ENCODE results near the gene LSAMP.

The LSAMP gene

DNA sequence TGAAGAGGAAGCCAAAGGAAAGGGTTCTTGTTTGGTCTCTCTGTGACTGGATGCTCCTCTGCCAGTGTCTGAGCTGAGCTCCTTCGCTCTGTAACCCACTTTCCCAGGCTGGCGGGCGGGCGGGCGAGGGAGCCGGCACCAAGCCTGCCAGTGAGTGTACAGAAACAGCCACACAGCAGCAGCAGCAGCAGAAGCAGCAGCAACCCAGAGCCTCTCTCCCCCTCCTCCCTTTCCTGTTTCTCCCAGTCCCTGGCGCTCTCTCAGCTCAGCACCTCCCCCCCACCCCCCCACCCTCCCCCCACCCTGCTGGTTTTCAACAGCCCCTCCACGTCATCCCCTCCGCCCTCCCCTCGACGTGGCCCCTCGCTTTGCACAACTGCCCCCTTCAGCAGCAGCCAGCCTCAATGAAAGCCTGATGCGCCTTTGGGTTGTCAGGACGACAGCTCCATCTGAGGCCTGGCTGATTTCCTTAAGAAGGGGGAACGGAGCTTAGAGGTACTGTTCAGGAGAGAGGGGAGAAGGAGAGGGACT, at the start of gene LSAMP:
LSAMP (minus strand) TSS at position 177 of the 531 bp plus-strand sequence.
- no peak for DNase-seq

DNA sequence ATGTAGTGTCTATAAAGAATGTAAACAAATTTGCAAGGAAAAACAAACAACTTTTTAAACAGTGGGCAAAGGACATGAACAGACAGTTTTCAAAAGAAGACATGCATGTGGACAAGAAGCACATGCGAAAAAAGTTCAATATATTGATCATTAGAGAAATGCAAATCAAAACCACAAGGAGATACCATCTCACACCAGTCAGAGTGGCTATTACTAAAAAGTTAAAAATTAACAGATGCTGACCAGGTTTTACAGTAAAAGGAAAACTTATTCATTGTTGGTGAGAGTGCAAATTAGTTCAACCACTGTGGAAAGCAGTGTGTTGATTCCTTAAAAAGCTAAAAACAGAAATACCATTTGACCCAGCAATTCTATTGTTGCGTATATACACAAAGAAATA, 47.1 kb upstream of the LSAMP start:
- no peak for DNase-seq

DNA sequence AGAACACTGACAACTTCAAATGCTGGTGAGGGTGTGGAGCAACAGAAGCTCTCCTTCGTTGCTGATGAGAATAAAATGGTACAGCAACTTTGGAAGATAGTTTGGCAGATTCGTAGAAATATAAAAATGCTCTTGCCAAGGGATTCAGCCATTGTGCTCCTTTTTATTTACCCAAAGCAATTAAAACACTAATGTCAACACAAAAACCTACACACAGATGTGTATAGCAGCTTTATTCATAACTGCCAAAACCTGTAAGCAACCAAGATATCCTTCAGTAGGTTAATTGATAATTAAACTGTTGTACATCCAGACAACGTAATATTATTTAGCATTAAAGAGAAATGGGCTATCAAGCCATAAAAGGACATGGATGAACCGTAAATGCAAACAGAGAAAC, 37.8 kb upstream of the LSAMP start:
- no peak for DNase-seq

DNA sequence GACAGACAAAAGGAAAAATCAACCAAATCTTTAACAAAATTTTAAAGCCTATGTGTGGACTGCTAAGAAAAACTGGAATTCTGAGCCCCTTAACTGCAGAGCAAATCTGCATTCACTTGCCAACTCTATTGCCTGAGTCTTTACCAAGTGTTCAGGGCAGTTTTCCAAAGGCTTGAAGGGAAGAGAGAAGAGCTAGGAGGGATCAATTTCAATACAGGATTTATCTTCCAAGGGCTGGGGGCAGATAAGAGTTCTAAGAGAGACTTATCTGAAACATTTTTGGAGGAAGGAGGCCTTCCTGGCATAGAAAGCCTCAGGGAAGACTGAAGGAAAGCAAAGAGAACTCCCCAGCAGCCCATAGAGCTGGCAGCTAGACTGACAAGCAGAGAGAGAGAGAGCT, 31.4 kb upstream of the LSAMP start:
- DNase-seq: no peak

DNA sequence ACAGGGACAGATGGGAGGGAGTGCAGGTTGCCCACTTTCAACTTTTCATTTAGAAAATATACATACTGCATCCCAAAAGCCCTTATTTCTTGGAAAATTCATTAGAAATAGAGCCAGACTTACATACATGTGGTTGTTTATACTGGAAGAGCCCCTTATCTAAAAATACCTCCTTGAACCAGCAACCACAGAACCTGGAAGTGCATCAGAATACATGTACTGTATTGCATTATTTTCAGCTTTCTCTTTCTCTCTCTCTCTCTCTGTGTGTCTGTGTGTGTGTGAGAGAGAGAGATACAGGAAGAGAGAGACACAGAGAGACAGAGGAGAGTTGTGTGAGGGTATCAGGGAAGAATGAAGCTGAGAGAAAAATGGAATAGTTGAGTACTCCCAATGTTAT, 29.5 kb upstream of the LSAMP start:
- no peak for DNase-seq

DNA sequence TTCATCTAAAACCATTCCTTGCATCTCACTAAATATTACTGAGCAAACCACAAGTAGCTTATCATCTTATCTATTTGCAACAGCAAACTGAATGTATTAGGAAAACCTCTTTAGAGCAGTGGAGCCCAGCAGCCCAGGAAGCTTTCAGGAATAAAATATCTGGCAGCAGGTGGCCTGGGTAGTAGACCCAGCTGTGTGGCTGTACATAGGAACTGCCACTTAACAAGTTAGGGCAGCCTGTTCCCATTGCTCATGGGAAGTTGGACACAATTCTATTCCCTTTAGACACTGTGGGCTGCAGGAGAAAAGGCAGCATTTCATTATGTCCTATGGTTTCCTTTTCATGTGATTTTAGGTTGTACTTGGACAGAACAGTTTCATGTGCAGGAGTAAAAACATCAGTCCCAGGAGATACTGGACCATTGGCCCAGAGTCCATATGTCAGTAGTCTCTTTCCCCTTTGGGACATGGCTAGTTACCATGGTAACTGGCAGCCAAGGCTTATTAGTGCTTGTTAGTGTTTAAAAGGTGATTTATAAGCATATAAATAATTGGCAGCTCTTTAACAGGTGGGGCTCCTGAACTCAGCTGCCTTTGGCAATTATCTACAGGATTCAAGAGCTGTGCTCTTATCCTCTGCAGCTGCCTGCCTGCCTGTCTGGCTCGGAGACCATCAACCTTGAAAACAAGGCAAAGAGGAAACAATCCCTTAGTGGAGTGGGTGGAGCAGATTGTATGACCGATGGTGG, 28.9 kb upstream of the LSAMP start:
- DNase-seq: no peak

DNA sequence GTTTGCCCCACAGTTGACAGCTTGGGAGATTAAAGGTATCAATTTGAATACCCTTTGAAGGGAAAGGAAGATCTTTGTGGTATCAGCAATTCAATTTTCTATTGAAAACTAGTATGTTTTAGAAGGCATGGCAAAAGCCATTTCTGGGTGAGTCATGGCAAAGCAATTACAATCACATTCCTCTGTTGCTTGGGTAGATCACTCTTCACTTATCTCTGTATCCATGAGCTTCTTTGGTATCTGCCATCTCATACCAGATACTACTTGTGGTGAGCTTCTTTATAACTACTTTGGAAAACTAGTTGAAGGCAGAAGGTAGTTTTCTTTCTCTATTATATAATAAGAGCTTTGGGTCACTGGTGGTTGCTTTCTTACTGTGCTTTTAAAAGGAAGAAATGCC, 28.3 kb upstream of the LSAMP start:
- DNase-seq: no peak

DNA sequence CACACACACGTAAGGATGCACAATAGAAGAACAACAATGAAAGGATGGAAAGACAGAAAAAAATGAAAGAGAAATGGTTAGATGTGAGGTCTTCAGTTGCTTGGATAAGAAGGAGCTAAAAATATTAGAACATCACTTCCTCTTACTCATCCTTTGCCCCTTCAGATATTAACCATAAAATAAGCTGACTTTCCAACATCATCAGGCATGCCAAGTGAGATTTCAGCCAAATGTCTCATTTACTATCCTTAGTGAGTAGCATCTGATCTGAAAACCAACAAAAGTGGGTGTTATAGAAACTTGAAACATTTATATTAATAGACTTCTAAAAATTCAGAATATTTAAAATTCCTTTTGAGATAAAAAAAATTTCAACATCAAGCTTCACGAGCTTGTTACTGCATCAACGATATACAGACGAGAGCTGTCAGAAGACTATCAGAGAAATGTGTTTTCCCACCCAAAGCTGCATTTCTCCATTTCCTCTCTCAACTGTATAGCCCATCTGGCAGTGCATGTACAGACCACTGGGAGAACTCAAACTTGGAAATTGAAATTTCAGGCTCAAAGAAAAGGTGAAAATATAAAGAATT, 25.4 kb upstream of the LSAMP start:
- no peak for DNase-seq

DNA sequence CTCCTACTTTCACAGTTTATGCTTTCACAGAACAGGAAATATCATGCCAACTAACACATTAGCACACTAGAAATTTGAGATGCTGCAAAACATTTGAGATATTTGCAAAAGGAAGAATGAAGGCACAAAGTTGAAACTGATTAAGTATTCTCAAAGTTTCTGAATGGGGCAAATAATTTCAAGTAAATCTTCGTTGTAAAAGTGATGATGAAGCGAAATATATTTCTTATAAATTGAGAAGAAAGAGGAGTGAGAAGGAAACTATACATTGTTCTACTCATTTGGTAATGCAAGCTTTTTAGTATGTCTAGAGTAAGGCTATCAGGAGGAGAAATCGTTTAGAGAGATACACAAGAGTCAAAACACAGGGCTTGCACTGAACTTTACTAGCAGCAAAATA, 24.3 kb upstream of the LSAMP start:
- DNase-seq: no peak

DNA sequence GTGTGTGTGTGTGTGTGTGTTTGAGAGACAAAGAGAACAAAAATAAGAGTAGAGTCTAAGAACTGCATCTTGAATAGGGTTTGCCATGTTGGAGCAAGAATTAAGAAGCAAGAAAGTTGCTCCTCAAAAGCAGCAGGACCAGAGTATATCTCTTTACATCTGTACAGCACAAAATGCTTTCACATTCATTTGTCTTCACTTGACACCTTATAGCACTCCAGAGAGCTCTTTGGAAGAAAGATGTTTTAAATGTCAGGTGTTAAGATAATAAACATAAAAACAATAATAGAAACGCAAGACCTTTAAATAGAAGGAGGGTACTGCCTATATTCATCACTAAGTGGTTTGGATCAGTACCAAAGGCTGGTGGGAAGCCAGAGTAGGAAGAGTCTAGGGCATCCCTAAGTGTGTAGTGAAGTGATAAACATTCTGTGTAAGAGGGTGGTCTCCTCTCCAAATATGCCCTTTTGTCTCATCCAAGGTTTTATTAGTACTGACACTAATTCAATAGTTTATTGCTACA, 19.1 kb upstream of the LSAMP start:
- DNase-seq: no peak

DNA sequence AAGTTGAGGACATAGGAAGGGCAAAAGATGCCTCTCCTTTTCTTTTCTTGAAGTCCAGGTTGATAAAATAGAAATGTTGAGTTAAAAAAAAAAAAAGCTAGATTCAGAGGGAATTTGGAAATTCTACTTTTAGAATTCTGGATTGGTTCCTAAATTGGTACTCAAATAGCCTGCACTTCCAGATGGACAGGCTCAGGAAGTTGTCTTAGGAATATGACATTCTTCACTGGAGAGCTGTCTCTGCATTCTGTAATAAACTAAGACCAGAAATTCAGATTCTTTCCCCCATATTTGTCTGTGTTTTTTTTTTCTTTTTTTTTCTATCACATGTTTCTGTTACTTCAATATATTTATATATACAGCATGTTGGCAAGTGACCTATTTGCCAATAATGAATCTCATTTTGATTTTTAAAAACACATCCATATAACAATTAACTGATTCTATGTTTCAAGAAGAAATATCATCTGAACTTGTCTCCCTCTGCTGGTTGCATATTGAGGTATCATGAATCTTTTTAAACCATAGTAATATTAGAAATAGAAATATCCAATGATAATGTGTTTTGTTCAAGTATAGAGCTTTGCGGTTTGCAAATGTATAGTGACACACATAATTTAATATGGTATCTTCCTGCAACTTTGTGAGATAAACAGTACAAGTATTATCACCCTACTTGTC, 8.5 kb upstream of the LSAMP start:
- DNase-seq: no peak

DNA sequence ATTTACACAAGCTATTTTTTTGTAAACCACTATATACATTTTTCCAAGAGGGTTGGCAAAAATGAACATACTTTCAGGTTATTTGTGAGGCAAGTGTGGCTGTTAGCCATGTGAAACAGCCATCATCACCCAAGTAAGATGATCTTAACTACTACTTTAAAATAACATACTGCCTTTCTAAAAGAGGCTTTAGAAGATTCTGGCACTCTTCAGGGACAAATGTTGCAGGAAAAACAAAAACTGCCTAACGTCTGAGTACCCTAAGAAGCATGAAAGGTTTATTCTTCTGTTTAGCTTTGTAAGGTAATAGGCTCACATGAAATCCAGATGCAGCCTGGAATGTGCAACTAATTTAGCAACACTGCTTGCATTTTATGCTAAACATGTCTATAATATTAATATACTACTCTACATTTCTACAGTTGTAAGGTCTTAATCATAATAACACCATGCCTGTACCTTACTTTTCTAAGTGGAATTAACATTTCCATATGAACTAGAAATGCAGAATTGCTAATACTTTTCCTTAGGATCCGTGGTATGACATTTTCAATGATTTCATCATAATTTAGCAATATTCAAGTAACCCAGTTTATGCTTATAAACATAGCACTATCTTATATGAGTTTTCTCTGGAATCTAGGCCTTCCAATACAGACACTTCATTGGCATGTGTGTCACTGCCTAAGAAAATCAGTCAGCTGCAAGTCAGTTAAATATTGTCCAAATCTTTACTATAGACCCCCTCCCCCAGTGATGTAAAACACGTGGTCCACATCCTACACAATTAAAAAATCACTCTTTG, 4.5 kb upstream of the LSAMP start:
- no peak for DNase-seq

DNA sequence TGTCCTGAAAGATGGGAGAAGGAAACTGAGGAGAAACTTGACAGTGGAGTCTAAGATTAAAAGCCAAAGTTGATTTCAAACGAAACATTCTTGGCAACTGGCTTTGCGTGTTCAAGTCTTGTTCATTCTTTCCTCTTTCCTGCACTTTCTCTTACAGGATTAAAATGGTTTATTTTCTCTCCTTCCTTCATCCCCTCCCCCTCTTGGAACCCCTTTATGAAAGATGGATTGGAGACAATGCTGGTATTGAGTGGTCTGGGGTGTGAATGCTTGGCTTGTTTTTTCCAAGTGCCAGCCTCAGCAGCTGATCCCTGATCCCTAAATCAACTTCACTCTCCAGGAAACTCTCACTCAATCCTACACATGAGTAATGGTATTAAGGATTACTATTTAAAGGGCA, 703 bp upstream of the LSAMP start:
- no peak for DNase-seq

DNA sequence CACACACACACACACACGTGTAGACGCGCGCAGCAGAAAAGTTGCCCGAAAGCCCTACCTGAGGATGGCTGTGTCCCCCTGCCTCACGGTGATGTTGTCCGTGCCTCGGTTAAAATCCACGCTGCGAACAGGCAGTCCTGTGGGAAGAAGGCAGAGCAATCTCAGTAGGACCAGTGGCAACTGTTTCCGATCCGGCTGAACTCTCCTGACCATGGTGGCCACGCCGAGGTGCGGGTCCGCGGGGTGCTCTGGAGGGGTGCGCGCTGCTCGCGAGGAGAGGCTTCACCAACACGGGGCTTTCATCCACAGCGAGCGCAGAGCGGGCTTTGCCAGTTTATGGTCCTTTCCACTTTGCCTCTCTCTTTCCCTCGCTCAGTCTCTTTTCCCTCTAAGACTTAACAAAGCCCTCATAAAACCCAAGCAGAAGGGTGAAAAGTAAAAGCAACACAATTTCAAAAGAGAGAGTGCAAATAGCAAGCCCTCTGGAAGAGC, 422 bp downstream of the LSAMP start:
- no peak for DNase-seq

DNA sequence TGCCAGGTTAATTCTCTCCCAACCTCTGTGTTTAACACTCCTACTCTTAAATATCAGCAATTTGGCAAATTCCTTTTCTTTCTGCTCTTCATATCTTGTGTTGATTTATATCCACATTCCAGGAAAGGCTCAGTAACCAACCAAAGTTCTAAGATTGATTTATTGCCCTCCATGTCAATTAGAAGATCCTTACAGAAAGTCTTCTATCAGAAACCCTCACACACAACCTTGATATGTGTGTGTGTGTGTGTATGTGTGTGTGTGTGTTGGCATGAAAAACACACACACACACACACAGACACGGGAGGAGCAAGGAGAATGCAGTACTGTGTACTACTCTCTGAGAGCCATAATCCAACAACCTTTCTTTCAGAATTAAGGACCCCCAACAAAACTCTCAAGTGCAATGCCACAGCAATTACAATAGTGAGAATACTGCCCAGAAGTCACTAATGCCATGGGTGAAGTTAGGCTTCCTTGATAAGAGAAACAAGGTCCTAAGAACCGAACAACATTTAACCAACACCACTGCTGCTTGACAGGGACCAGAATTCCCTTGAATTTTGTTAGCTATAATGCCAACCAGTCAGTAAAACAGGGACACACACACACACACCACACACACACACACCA, 1.1 kb downstream of the LSAMP start:
- no peak for DNase-seq

DNA sequence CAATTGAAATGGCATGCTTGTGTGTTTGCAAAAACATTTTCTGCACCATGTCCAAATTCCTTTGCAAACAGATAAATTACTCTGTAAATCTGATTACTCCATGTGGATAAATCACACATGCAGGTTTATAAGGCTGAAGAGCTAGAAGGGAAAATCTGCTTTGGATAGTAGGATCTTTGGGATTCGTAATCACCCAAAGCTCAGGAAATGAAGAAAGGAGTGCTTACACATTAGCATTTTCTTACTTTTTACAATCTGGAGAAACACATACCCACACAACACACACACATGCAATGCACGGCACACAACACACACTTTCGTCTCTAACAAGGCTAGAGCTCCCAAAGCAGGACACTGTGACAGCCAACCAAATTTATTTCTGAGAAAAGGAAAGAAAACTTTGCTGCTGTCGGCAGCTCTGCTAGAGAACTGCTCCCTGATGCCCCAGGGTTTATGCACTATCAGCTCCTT, 2.1 kb downstream of the LSAMP start:
- no peak for DNase-seq

DNA sequence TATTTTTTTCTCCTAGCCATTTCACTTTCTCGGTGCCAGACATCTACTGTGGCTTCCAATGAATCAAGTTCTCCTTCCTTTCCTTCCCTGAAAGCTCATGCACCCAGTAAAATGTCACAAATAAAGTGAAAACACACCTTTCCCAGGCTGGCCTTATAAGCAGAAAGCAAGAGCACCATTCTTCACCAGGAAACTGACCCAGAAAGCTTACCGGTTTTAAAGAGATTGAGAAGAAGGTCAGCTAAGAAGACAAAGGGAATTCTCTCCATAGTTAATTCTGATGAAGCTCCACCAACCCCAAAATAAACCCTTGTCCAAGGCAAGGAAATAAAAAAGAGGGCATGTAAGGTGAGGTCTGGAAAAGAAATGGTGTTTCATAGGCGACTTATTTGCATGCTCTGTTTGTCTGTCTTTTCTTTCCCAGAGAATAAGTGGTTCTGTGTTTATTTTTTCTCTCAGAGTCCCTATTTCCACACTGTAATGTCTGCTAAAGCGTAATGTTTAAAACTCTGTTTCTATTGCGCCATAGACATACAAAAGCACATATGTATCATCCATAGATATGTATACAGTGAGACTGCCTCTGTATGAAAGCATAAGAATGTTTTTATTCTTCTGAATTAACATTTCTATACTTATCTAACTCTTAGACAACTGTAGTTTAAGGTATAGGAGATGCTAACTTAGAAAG, 2.8 kb downstream of the LSAMP start:
- DNase-seq: no peak

DNA sequence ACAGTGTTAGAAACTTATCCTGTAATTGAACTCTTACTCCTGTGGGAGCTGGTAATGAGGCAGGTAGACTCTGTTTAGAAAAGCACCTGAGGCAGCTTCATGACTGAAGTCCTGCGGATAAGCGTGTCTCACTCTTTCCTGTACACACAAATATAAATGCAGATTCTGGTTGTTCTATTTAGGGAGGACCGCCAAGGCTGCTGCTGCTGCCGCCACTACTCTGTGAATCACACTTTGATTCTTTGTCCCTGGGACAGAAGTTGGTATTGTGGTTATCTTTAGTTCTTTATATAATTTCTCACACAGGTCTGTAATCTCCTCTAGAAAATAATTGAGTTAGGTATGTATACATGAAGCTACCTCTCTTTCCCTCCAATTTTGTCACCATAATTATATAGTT, 3.6 kb downstream of the LSAMP start:
- DNase-seq: no peak

DNA sequence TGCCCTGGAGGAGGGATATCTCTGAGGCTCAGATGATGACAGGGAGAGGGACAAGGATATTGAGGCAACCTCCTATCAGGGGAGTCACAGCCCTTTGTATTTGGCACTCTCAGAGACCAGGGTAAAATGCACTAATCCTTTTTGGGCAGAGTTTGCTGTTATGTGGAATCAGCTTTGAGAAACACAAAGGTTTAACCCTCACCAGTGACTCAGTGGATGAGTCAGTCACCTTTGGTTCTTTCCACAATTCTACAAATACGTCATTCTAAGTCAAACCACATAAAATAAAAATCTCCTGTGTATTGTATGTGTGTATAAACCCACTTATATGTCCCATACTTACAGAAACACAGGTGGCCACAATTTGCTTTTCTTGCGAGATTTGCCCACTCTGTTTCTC, 5.1 kb downstream of the LSAMP start:
- DNase-seq: no peak

DNA sequence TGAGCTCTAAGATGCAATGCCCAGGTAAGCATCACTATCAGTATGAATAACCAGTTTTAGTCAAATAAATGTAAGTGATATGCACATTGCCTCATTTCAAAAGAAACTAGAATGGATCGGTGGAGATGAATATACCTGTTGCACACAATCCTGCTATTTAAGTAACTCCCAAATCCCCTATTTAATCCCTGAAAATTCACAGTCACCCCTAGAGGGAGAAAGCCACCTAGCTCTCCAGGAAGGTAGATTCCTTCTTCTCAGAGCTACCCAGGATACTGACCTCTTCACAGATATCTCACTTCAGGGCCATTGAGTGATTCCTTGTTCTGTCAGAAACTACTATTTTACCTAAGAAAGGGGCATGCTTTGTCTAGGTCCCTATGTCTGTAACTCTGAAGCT, 11.7 kb downstream of the LSAMP start:
- no peak for DNase-seq

DNA sequence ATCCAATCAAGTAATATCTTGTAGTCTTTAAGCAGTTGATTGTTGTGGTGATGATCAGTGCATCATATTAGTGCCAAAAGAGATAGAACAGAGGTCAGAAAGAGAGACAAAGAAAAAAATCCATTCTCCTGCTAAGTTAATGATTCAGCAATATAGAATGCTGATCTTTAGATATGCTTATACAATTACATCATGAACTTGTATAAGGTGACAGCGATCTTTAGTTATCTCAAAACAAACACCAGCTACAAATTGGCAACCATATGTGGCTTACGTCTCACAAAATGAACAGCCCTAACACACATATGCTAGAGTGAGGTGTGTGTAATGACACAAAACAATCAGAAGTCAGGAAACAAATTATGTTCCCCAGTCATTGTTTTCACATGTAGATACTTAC, 12.5 kb downstream of the LSAMP start:
- no peak for DNase-seq
